Measurements from ENCODE around the gene PDCD7. TPM values are rescaled to one million over a fixed set of nuclear protein-coding genes. Genes with fewer than 3 reads are reported as not detected.
A peak's percentile ranks its signal among the peaks of the same experiment; 100 is the strongest.
"Not testable (repeated sequence)": the region's sequence is repeated elsewhere in the genome, so short reads cannot be mapped to it uniquely, and the experiment has no call there.

The PDCD7 gene
- total RNA-seq, 1 donor from 2014 or later: 17.4 TPM

DNA sequence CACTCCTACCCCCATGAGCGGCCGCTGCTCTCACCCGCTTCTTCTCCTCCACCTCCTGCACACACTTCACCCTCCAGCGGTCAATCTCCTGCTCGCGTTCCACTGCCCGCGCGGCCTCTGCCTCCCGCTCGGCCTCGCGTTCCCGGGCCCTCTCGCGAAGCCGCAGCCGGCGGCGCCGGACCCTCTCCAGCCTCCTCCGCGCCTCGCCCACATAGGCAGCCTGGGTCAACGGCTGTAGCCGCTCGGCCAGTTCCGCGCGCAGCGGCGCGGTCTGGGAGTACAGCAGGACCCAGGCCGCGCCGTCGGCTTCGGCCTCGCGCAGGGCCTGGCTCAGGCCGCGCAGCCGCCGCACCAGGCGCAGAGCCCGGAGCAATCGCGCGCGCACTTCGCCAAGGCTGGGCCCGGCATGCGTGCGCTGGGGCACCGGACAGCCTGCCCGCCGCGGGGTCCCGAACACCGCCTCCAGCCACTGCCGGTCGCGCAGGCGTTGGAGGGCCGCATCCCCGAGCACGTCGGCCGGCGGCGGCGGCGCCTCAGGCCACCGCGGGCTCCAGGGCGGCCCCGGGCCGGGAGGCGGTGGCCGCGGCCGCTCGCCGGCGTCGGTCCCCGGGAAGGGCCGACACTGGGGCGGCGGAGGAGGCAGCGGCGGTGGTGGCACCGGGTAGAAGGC lies 595 bp downstream of the PDCD7 start:
- intact Hi-C loops (cut with DNase I): loop anchor here (2.0 kb wide), 1 partner anchor 52 kb away; the partner anchor contains the start of gene CLPX
- no peak for DNase-seq (ENCODE audit: low spot score)

DNA sequence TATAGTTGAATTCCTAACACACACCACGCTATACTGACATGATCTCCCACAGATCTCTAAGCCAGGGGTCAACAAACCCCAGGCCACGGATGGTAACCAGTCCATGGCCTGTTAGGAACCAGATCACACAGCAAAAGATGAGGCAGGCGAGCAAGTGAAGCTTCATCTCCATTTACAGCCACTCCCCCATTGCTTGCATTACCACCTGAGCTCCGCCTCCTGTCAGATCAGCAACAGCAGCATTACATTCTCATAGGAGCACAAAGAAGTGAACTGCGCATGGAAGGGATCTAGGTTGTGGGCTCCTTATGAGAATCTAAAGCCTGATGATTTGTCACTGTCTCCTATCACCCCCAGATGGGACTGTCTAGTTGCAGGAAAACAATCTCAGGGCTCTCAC lies 2.7 kb downstream of the PDCD7 start:
- no peak for DNase-seq (ENCODE audit: low spot score)
- intact Hi-C loops (cut with DNase I): no loop called here

GRCh38 chr15:65115542-65115941 lies 18.1 kb downstream of the PDCD7 start:
- intact Hi-C loops (cut with DNase I): no loop called here

GRCh38 chr15:65115086-65115485 lies 18.5 kb downstream of the PDCD7 start, which contains the start of gene UBAP1L:
UBAP1L (minus strand) TSS chr15:65115200; CDS start chr15:65106215, 8,985 bp downstream.
- no peak for DNase-seq (ENCODE audit: low spot score)
- intact Hi-C loops (cut with DNase I): no loop called here

More at GRCh38 chr15:65115542-65115941, 18.1 kb downstream of the PDCD7 start:
- DNase-seq (ENCODE audit: low spot score): no peak

DNA sequence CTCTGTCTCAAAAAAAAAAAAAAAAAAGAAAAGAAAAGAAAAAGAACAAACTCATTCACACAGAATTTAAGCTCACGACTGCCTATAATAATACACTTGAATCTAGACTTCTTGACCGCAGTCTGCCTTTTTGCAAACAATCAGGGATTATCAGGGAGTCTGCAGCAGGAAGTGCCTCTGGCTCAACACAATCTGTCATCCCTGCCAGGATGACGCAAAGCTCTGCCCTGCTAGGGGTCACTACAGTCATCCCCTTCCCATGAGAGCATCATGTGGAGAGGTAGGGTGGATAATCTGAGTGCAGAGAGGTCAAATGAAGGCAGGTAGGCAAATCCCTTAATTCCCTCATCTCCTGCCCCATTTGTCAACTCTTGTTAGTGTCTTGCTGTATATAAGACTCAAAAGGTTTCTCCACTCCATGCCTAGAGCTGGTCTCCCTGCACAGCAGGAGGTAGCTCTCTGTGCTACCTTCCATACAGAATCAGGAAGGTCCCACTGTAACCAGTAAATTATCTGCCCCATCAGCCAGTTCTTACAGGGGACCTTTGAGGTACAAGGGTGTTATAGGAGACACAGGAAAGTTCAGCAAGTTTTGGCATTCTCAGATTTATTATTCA lies 22.8 kb downstream of the PDCD7 start:
- intact Hi-C loops (cut with DNase I): no loop called here
- DNase-seq (ENCODE audit: low spot score): no peak

- no peak for DNase-seq (ENCODE audit: low spot score)
- intact Hi-C loops (cut with DNase I): no loop called here
Observed at GRCh38 chr15:65106011-65106590, 27.5 kb downstream of the PDCD7 start.

DNA sequence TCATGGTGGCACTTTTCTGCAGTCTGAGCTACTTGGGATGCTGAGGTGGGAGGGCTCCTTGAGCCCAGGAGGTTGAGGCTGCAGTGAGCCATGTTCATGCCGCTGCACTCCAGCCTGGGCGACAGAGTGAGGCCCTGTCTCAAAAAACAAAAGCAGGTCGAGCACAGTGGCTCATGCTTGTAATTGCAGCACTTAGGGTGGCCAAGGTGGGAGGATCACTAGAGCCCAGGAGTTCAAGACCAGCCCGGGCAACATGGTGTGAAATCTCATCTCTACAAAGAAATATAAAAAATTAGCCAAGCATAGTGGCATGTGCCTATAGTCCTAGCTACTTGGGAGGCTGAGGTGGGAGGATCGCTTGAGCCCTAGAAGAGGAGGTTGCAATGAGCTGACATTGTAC lies 28.6 kb downstream of the PDCD7 start:
- intact Hi-C loops (cut with DNase I): no loop called here
- no peak for DNase-seq (ENCODE audit: low spot score)

- no peak for DNase-seq (ENCODE audit: low spot score)
- intact Hi-C loops (cut with DNase I): no loop called here
Observed at GRCh38 chr15:65102912-65103311, 30.7 kb downstream of the PDCD7 start.

GRCh38 chr15:65101891-65102708 lies 31.5 kb downstream of the PDCD7 start:
- DNase-seq (ENCODE audit: low spot score): no peak
- intact Hi-C loops (cut with DNase I): loop anchor here (1.0 kb wide), 1 partner anchor 48 kb away; no protein-coding TSS in a partner anchor

- DNase-seq (ENCODE audit: low spot score): no peak
Observed at GRCh38 chr15:65101411-65101890, 32.2 kb downstream of the PDCD7 start.

DNA sequence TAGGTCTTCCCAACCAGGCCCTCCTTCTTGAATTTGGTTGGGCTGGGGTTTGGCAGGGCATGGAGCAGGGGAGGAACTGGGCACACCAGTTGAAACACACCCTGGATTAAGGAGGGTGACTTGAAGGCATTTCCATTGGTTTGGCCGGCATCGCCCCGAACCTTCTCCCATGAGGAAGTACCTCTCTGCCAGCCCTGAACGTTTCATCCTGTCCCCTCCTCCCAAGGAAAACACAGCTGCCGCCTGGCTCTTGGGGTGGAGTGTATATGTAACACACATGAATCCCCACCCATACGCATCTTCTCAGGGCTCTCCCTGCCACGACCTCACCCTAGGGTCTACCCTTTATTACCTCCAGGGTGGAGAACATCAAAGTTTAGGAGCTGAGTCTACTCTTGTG lies 33.2 kb downstream of the PDCD7 start:
- DNase-seq (ENCODE audit: low spot score): no peak
- intact Hi-C loops (cut with DNase I): no loop called here

More at GRCh38 chr15:65101411-65101890, 32.2 kb downstream of the PDCD7 start:
- intact Hi-C loops (cut with DNase I): loop anchor here (1.0 kb wide), 1 partner anchor 47 kb away; no protein-coding TSS in a partner anchor

- DNase-seq (ENCODE audit: low spot score); intact Hi-C loops (cut with DNase I): not testable (repeated sequence)
Observed at GRCh38 chr15:65099801-65100200, 33.8 kb downstream of the PDCD7 start.

- DNase-seq (ENCODE audit: low spot score): no peak
- intact Hi-C loops (cut with DNase I): no loop called here
Observed at GRCh38 chr15:65099336-65099735, 34.3 kb downstream of the PDCD7 start.

- no peak for DNase-seq (ENCODE audit: low spot score)
- intact Hi-C loops (cut with DNase I): no loop called here
Observed at GRCh38 chr15:65097651-65098263, 35.9 kb downstream of the PDCD7 start.

- DNase-seq (ENCODE audit: low spot score): peak; percentile 36
- intact Hi-C loops (cut with DNase I): no loop called here
Observed at GRCh38 chr15:65096481-65097385, 36.9 kb downstream of the PDCD7 start.

DNA sequence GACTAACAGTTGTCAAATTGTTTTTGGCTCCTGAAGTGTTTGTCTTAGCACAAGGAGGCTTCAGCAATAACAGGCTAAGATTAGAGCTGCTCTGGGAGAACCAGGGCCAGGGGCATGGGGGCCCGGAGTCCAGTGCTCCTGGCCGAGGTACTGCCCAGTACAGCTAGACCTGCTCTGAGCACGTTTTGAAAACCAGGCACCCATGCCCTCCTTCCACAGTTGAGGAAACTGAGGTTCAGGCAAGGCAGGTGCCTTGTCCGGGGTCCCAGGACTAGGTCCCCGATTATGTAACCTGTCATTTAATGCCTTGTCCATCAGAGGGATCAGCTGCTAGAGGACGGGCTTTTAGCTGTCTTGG lies 37.9 kb downstream of the PDCD7 start:
- DNase-seq (ENCODE audit: low spot score): peak; percentile 67
- intact Hi-C loops (cut with DNase I): no loop called here

- intact Hi-C loops (cut with DNase I): no loop called here
- DNase-seq (ENCODE audit: low spot score): peak; percentile 53
Observed at GRCh38 chr15:65095011-65095746, 38.4 kb downstream of the PDCD7 start.

Measured in cardiac septum (tissue), 1 donor.